Measurements from ENCODE around the gene OBSCN.

The OBSCN gene

GRCh38 chr1:228337711-228338520 is 130.1 kb downstream of the OBSCN start:
- TF ChIP-seq POLR2AphosphoS5 (IDR thresholded peaks at IDR 0.05; ENCODE audit: low read depth, low read length) (no peak), TAF1 (IDR thresholded peaks at IDR 0.05; ENCODE audit: borderline replicate concordance, insufficient read depth, low read length) (no peak)

DNA sequence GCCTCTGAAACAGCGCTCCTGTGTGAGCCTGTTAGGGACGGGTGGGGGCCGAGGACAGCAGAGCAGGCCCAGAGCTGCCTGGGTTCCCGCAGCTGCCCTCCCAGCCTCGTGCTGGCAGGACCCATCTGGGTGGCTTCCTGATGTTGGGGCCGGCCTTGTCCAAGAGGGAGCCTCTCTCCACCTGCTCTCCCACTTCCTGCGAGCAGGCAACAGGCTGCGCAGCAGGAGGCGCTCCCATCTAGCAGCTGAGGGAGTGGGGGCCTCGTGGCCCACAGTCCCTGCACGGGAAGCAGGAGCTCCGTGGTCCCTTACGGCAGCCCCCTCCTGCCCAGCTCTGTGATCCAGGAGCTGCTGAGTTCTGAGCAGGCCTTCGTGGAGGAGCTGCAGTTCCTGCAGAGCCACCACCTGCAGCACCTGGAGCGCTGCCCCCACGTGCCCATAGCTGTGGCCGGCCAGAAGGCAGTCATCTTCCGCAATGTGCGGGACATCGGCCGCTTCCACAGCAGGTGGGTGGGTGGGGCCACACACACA is 130.7 kb downstream of the OBSCN start:
- TF ChIP-seq REST (IDR thresholded peaks at IDR 0.05; ENCODE audit: insufficient read depth in 1 of 2, low read depth in 2 of 2, low read length in 2 of 2) (no peak), SIN3A (IDR thresholded peaks at IDR 0.05; ENCODE audit: borderline replicate concordance, insufficient read depth, low read length) (no peak), FOXP2 (optimal IDR thresholded peaks at IDR 0.05; ENCODE audit: borderline replicate concordance, extremely low read depth, extremely low read length, insufficient read depth) (no peak), POLR2AphosphoS5 (IDR thresholded peaks at IDR 0.05; ENCODE audit: low read depth, low read length) (no peak), TAF1 (IDR thresholded peaks at IDR 0.05; ENCODE audit: borderline replicate concordance, insufficient read depth, low read length) (no peak)

GRCh38 chr1:228339059-228339704 is 131.3 kb downstream of the OBSCN start:
- TF ChIP-seq REST (IDR thresholded peaks at IDR 0.05; ENCODE audit: insufficient read depth in 1 of 2, low read depth in 2 of 2, low read length in 2 of 2) = no peak
- TF ChIP-seq TAF1 (IDR thresholded peaks at IDR 0.05; ENCODE audit: borderline replicate concordance, insufficient read depth, low read length) = no peak
- no peak for TF ChIP-seq SIN3A (IDR thresholded peaks at IDR 0.05; ENCODE audit: borderline replicate concordance, insufficient read depth, low read length)

- no peak for TF ChIP-seq FOXP2 (optimal IDR thresholded peaks at IDR 0.05; ENCODE audit: borderline replicate concordance, extremely low read depth, extremely low read length, insufficient read depth)
- TF ChIP-seq REST (IDR thresholded peaks at IDR 0.05; ENCODE audit: insufficient read depth in 1 of 2, low read depth in 2 of 2, low read length in 2 of 2) = no peak
- no peak for TF ChIP-seq SIN3A (IDR thresholded peaks at IDR 0.05; ENCODE audit: borderline replicate concordance, insufficient read depth, low read length)
- no peak for TF ChIP-seq POLR2AphosphoS5 (IDR thresholded peaks at IDR 0.05; ENCODE audit: low read depth, low read length)
- no peak for TF ChIP-seq TAF1 (IDR thresholded peaks at IDR 0.05; ENCODE audit: borderline replicate concordance, insufficient read depth, low read length)
These were observed 132.2 kb downstream of the OBSCN start for GRCh38 chr1:228339766-228340685.
